ENCODE measurements around the gene MAP2K5. TPM values are rescaled to one million over a fixed set of nuclear protein-coding genes. Genes with fewer than 3 reads are reported as not detected.

Gene MAP2K5
- polyA plus RNA-seq, 4 donors: 19.1 to 21.8 (median 21.1) TPM

GRCh38 chr15:67556976-67557570, 14.6 kb downstream of the MAP2K5 start:
- DNase-seq (ENCODE audit: low read depth in 4 of 4, low spot score in 3 of 4): no peak

GRCh38 chr15:67558502-67558901, 16.0 kb downstream of the MAP2K5 start:
- DNase-seq (ENCODE audit: low read depth in 4 of 4, low spot score in 3 of 4): no peak

GRCh38 chr15:67559158-67559557, 16.7 kb downstream of the MAP2K5 start:
- no peak for DNase-seq (ENCODE audit: low read depth in 4 of 4, low spot score in 3 of 4)

- no peak for DNase-seq (ENCODE audit: low read depth in 4 of 4, low spot score in 3 of 4)
These were observed 17.1 kb downstream of the MAP2K5 start for GRCh38 chr15:67559576-67559975.

- no peak for DNase-seq (ENCODE audit: low read depth in 4 of 4, low spot score in 3 of 4)
These were observed 17.8 kb downstream of the MAP2K5 start for GRCh38 chr15:67560320-67560719.

- DNase-seq (ENCODE audit: low read depth in 4 of 4, low spot score in 3 of 4): no peak
These were observed 20.6 kb downstream of the MAP2K5 start for GRCh38 chr15:67563092-67563491.

- no peak for DNase-seq (ENCODE audit: low read depth in 4 of 4, low spot score in 3 of 4)
These were observed 21.8 kb downstream of the MAP2K5 start for GRCh38 chr15:67564021-67564967.

GRCh38 chr15:67564968-67565345, 22.5 kb downstream of the MAP2K5 start:
- no peak for DNase-seq (ENCODE audit: low read depth in 4 of 4, low spot score in 3 of 4)

- DNase-seq (ENCODE audit: low read depth in 4 of 4, low spot score in 3 of 4): no peak
These were observed 27.2 kb downstream of the MAP2K5 start for GRCh38 chr15:67569668-67570067.

- no peak for DNase-seq (ENCODE audit: low read depth in 4 of 4, low spot score in 3 of 4)
These were observed 28.6 kb downstream of the MAP2K5 start for GRCh38 chr15:67570875-67571647.

GRCh38 chr15:67571648-67572415, 29.3 kb downstream of the MAP2K5 start:
- no peak for DNase-seq (ENCODE audit: low read depth in 4 of 4, low spot score in 3 of 4)

GRCh38 chr15:67573194-67573593, 30.7 kb downstream of the MAP2K5 start:
- no peak for DNase-seq (ENCODE audit: low read depth in 4 of 4, low spot score in 3 of 4)

GRCh38 chr15:67575039-67575502, 32.6 kb downstream of the MAP2K5 start:
- DNase-seq (ENCODE audit: low read depth in 4 of 4, low spot score in 3 of 4): no peak

GRCh38 chr15:67578020-67578600, 35.6 kb downstream of the MAP2K5 start:
- no peak for DNase-seq (ENCODE audit: low read depth in 4 of 4, low spot score in 3 of 4)

GRCh38 chr15:67579164-67579563, 36.7 kb downstream of the MAP2K5 start:
- no peak for DNase-seq (ENCODE audit: low read depth in 4 of 4, low spot score in 3 of 4)

GRCh38 chr15:67579967-67580366, 37.5 kb downstream of the MAP2K5 start:
- no peak for DNase-seq (ENCODE audit: low read depth in 4 of 4, low spot score in 3 of 4)

- peak in 1 of 4 donors; percentile 10 for DNase-seq (ENCODE audit: low read depth in 4 of 4, low spot score in 3 of 4)
These were observed 41.7 kb downstream of the MAP2K5 start for GRCh38 chr15:67584157-67584556.

GRCh38 chr15:67585681-67586080, 43.2 kb downstream of the MAP2K5 start:
- DNase-seq (ENCODE audit: low read depth in 4 of 4, low spot score in 3 of 4): no peak

- DNase-seq (ENCODE audit: low read depth in 4 of 4, low spot score in 3 of 4): no peak
These were observed 44.8 kb downstream of the MAP2K5 start for GRCh38 chr15:67587331-67587730.

- no peak for DNase-seq (ENCODE audit: low read depth in 4 of 4, low spot score in 3 of 4)
These were observed 45.3 kb downstream of the MAP2K5 start for GRCh38 chr15:67587754-67588153.
